ENCODE measurements around the gene RAB27A. TPM values are rescaled to one million over a fixed set of nuclear protein-coding genes. Genes with fewer than 3 reads are reported as not detected.

RAB27A gene
- total RNA-seq, 4 donors from 2014 or later: 16.9 to 29.7 (median 21.4) TPM

- TF ChIP-seq EP300 (IDR thresholded peaks at IDR 0.05): no peak
- no peak for TF ChIP-seq POLR2A (IDR thresholded peaks at IDR 0.05)
- peaks cover 0 to 51% (median 9%) of the 10 kb centered on the region in 3 donors for H3K4me1 ChIP-seq
- 2 to 6% methylated on average over 9 of the region's 9 CpGs for WGBS, 2 donors (ENCODE audit: low coverage in 1 of 2)
- peak overlapping the region; percentile 68 to 74 for H3K4me3 ChIP-seq
- H3K36me3 ChIP-seq: peaks cover 3 to 17% of the 10 kb centered on the region in 2 donors
- H3K27ac ChIP-seq: peak overlapping the region; percentile 82 to 96 (median 90)
- H3K27me3 ChIP-seq: no peaks in the 10 kb centered on the region
- H3K9me3 ChIP-seq: no peaks in the 10 kb centered on the region
- no peak for ATAC-seq
These were observed 93.6 kb downstream of the RAB27A start for GRCh38 chr15:55195996-55196395.

- TF ChIP-seq POLR2AphosphoS5 (IDR thresholded peaks at IDR 0.05) (no peak), POLR2A (IDR thresholded peaks at IDR 0.05) (no peak), EP300 (IDR thresholded peaks at IDR 0.05) (no peak)
- TF ChIP-seq, protein P1, sequence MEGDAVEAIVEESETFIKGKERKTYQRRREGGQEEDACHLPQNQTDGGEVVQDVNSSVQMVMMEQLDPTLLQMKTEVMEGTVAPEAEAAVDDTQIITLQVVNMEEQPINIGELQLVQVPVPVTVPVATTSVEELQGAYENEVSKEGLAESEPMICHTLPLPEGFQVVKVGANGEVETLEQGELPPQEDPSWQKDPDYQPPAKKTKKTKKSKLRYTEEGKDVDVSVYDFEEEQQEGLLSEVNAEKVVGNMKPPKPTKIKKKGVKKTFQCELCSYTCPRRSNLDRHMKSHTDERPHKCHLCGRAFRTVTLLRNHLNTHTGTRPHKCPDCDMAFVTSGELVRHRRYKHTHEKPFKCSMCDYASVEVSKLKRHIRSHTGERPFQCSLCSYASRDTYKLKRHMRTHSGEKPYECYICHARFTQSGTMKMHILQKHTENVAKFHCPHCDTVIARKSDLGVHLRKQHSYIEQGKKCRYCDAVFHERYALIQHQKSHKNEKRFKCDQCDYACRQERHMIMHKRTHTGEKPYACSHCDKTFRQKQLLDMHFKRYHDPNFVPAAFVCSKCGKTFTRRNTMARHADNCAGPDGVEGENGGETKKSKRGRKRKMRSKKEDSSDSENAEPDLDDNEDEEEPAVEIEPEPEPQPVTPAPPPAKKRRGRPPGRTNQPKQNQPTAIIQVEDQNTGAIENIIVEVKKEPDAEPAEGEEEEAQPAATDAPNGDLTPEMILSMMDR (IDR thresholded peaks at IDR 0.05): no peak
These were observed 95.4 kb downstream of the RAB27A start for GRCh38 chr15:55194256-55194655.

GRCh38 chr15:55186331-55186730 lies 103.3 kb downstream of the RAB27A start:
- peaks cover 0 to 73% of the 10 kb centered on the region in 2 donors for H3K36me3 ChIP-seq
- no peaks in the 10 kb centered on the region for H3K27me3 ChIP-seq
- H3K27ac ChIP-seq: no peak overlapping the region
- 53 to 65% methylated on average over 1 of the region's 1 CpG for WGBS, 2 donors (ENCODE audit: low coverage in 1 of 2)
- no peaks in the 10 kb centered on the region for H3K9me3 ChIP-seq
- TF ChIP-seq EP300 (IDR thresholded peaks at IDR 0.05) (no peak), POLR2A (IDR thresholded peaks at IDR 0.05) (no peak), POLR2AphosphoS5 (IDR thresholded peaks at IDR 0.05) (no peak)
- TF ChIP-seq, protein P1 (IDR thresholded peaks at IDR 0.05): no peak
- peaks cover 0 to 12% (median 0%) of the 10 kb centered on the region in 3 donors for H3K4me1 ChIP-seq
- no peak for ATAC-seq
- H3K4me3 ChIP-seq: no peak overlapping the region

More at GRCh38 chr15:55194256-55194655, 95.4 kb downstream of the RAB27A start:
- ATAC-seq: no peak
- Histone ChIP-seq H3K36me3 (peaks cover 3 to 34% of the 10 kb centered on the region in 2 donors), H3K4me3 (no peak overlapping the region), H3K27ac (no peak overlapping the region), H3K9me3 (no peaks in the 10 kb centered on the region), H3K4me1 (peaks cover 0 to 51% (median 9%) of the 10 kb centered on the region in 3 donors), H3K27me3 (no peaks in the 10 kb centered on the region)

GRCh38 chr15:55183679-55184078 lies 105.9 kb downstream of the RAB27A start:
- TF ChIP-seq POLR2AphosphoS5 (IDR thresholded peaks at IDR 0.05) (no peak), EP300 (IDR thresholded peaks at IDR 0.05) (no peak), POLR2A (IDR thresholded peaks at IDR 0.05) (no peak)
- TF ChIP-seq, protein P1 (IDR thresholded peaks at IDR 0.05): no peak
- WGBS, 2 donors (ENCODE audit: low coverage in 1 of 2): 78 to 85% methylated on average over 2 of the region's 2 CpGs
- Histone ChIP-seq H3K27ac (no peak overlapping the region), H3K4me1 (peaks cover 0 to 12% (median 0%) of the 10 kb centered on the region in 3 donors), H3K9me3 (no peaks in the 10 kb centered on the region), H3K27me3 (no peaks in the 10 kb centered on the region), H3K36me3 (peaks cover 0 to 74% of the 10 kb centered on the region in 2 donors), H3K4me3 (no peak overlapping the region)
- no peak for ATAC-seq

DNA sequence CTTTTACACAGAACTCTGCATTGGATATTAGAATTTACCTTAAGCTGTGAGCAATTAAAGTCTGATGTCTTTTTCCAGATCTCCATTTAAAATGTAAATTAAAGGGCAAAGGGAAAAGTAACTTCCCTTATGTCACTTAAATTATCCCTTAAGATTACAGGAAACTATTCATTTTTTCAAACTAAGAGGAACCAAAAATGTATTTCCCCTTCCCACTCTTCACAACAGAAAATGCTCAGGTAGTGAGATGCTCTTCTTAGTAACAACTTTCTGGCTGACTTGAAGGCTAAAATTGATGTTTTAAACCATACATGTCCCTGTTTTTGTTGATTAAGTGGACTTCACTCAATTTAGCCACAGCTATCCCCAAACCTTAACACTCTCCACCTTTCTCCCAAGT lies 110.5 kb downstream of the RAB27A start:
- H3K4me1 ChIP-seq: peaks cover 0 to 5% (median 0%) of the 10 kb centered on the region in 3 donors
- no peak for ATAC-seq
- TF ChIP-seq EP300 (IDR thresholded peaks at IDR 0.05): no peak
- TF ChIP-seq POLR2AphosphoS5 (IDR thresholded peaks at IDR 0.05): no peak
- TF ChIP-seq POLR2A (IDR thresholded peaks at IDR 0.05): no peak
- TF ChIP-seq, protein P1 (IDR thresholded peaks at IDR 0.05): no peak
- no peaks in the 10 kb centered on the region for H3K9me3 ChIP-seq
- no peak overlapping the region for H3K27ac ChIP-seq
- H3K36me3 ChIP-seq: peaks cover 0 to 79% of the 10 kb centered on the region in 2 donors
- no peak overlapping the region for H3K4me3 ChIP-seq
- H3K27me3 ChIP-seq: no peaks in the 10 kb centered on the region

Data from gastroesophageal sphincter (tissue), 4 donors.